Fibroblast of lung (primary cell): ENCODE measurements around the gene SLC5A5. TPM values are rescaled to one million over a fixed set of nuclear protein-coding genes. Genes with fewer than 3 reads are reported as not detected.

Source experiments
- DNase-seq, 2 donors: peaks; one replicate each; pipeline versions ENCODE4 v3.0.0 to v3.0.0-alpha.2; 2010; ENCODE audit warnings: low read depth in 2 of 2
- H2AFZ ChIP-seq: 2 replicates; pipeline ENCODE4 v1.5.1; 2012; ENCODE audit warnings: low read length, control low read depth, inconsistent platforms
- H3K27ac ChIP-seq: 2 replicates; pipeline ENCODE4 v1.5.1; 2011; ENCODE audit warnings: low read length, control low read depth; ENCODE audit not compliant: insufficient read depth
- H3K27me3 ChIP-seq: 2 replicates; pipeline ENCODE4 v1.5.1; 2011; ENCODE audit warnings: mild to moderate bottlenecking, low read length; ENCODE audit not compliant: control insufficient read depth, insufficient read depth
- H3K36me3 ChIP-seq: 2 replicates; pipeline ENCODE4 v1.5.1; 2011; ENCODE audit warnings: low read length; ENCODE audit not compliant: control insufficient read depth, insufficient read depth
- H3K4me1 ChIP-seq: 2 replicates; pipeline ENCODE4 v1.5.1; 2011; ENCODE audit warnings: low read length; ENCODE audit not compliant: control insufficient read depth, insufficient read depth; ENCODE audit errors: extremely low read depth
- H3K4me2 ChIP-seq: 2 replicates; pipeline ENCODE4 v1.5.1; 2011; ENCODE audit warnings: low read length, control low read depth; ENCODE audit not compliant: insufficient read depth; ENCODE audit errors: extremely low read depth
- H3K4me3 ChIP-seq, 4 experiments: fragments of 200-600 bp in 1 of 4; sonication (generic) in 1 of 4; replicated peaks in 1 of 4; 2 replicates each; pipeline ENCODE4 v1.5.1; 2011 to 2016; ENCODE audit warnings: low read length in 4 of 4, low read depth in 3 of 4, mild to moderate bottlenecking in 3 of 4, control low read depth in 2 of 4, inconsistent platforms in 1 of 4, mixed read lengths in 1 of 4; ENCODE audit not compliant: insufficient read depth in 1 of 4; ENCODE audit errors: control extremely low read depth in 1 of 4
- H3K79me2 ChIP-seq: 2 replicates; pipeline ENCODE4 v1.5.1; 2012; ENCODE audit warnings: mild to moderate bottlenecking, low read length, inconsistent platforms; ENCODE audit not compliant: control insufficient read depth, insufficient read depth
- H3K9ac ChIP-seq: 2 replicates; pipeline ENCODE4 v1.5.1; 2011; ENCODE audit warnings: mild to moderate bottlenecking, low read length, control low read depth; ENCODE audit not compliant: insufficient read depth
- H3K9me3 ChIP-seq: 2 replicates; pipeline ENCODE4 v1.5.1; 2012; ENCODE audit warnings: low read depth, low read length; ENCODE audit not compliant: control insufficient read depth, insufficient read depth
- H4K20me1 ChIP-seq: 2 replicates; pipeline ENCODE4 v1.5.1; 2011; ENCODE audit warnings: low read length; ENCODE audit not compliant: control insufficient read depth, insufficient read depth; ENCODE audit errors: extremely low read depth
- EZH2 ChIP-seq: IDR thresholded peaks from 2 replicates; pipeline ENCODE4 v1.5.1; 2012; ENCODE audit warnings: low read length, control low read depth, mild to moderate bottlenecking; ENCODE audit errors: missing control alignments
- polyA plus RNA-seq, 2 donors: library from polyadenylated mRNA; depleted of rRNA in 1 of 2; stranded (reverse) in 1 of 2; unstranded in 1 of 2; fragments of >200 nt; gene quantifications; 2 replicates each; pipeline ENCODE4 v1.2.1, GENCODE V29; 2011 to 2012; ENCODE audit warnings: missing spikeins in 1 of 2
- total RNA-seq: library from RNA; depleted of rRNA; stranded (reverse); fragments of >200 nt; gene quantifications from 2 replicates; pipeline ENCODE4 v1.2.1, GENCODE V29; 2014
- TF ChIP-seq, protein P1 (sequence below), 2 donors: IDR thresholded peaks in 1 of 2; conservative IDR thresholded peaks in 1 of 2; 1 replicate in 1 of 2; 2 replicates in 1 of 2; pipeline ENCODE4 v1.5.1; 2011 to 2012; ENCODE audit warnings: low read length in 2 of 2, control low read depth in 1 of 2, inconsistent platforms in 1 of 2, low read depth in 1 of 2, mild to moderate bottlenecking in 1 of 2

Gene SLC5A5
- total and polyA plus RNA-seq, 2 donors (not counting 1 experiment from before 2014, with no cell fraction given): not detected

DNA sequence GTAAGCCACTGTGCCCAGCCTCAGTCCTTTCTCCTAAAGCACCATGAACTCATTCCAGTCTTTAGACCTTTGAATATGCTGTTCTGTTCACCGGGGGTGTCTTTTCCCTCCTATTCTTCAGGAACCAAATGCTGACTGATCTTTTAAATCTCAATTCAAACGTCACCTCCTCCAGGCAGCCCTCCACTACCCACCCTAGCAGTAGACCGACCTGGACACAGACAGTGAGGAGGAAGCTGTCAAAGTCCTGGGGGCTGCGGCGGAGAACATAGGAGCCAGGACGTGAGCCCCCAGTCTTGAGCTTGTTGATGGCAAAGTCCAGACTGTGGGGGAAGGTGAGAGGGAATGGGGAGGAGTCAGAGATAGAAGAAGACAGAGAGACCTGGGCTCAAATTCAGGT lies 31.7 kb upstream of the SLC5A5 start:
- H3K9me3 ChIP-seq: no peaks in the 10 kb centered on the region
- H2AFZ ChIP-seq: no peak overlapping the region
- H3K4me1 ChIP-seq: peaks cover 2% of the 10 kb centered on the region
- DNase-seq: no peak
- TF ChIP-seq EZH2: no peak
- TF ChIP-seq, protein P1, sequence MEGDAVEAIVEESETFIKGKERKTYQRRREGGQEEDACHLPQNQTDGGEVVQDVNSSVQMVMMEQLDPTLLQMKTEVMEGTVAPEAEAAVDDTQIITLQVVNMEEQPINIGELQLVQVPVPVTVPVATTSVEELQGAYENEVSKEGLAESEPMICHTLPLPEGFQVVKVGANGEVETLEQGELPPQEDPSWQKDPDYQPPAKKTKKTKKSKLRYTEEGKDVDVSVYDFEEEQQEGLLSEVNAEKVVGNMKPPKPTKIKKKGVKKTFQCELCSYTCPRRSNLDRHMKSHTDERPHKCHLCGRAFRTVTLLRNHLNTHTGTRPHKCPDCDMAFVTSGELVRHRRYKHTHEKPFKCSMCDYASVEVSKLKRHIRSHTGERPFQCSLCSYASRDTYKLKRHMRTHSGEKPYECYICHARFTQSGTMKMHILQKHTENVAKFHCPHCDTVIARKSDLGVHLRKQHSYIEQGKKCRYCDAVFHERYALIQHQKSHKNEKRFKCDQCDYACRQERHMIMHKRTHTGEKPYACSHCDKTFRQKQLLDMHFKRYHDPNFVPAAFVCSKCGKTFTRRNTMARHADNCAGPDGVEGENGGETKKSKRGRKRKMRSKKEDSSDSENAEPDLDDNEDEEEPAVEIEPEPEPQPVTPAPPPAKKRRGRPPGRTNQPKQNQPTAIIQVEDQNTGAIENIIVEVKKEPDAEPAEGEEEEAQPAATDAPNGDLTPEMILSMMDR (conservative IDR thresholded peaks at IDR 0.05 in 1 of 2, IDR thresholded peaks at IDR 0.05 in 1 of 2; ENCODE audit: low read depth in 1 of 2, low read length in 2 of 2): no peak
- H3K27ac ChIP-seq: no peak overlapping the region
- no peaks in the 10 kb centered on the region for H3K36me3 ChIP-seq
- H3K9ac ChIP-seq: no peak overlapping the region
- H3K27me3 ChIP-seq: no peaks in the 10 kb centered on the region
- H3K4me2 ChIP-seq: no peak overlapping the region
- no peak overlapping the region for H3K4me3 ChIP-seq
- H4K20me1 ChIP-seq: no peaks in the 10 kb centered on the region
- no peaks in the 10 kb centered on the region for H3K79me2 ChIP-seq

- no peaks in the 10 kb centered on the region for H3K27me3 ChIP-seq
- no peaks in the 10 kb centered on the region for H3K36me3 ChIP-seq
- H3K79me2 ChIP-seq: no peaks in the 10 kb centered on the region
- DNase-seq: no peak
- H4K20me1 ChIP-seq: no peaks in the 10 kb centered on the region
- H3K9ac ChIP-seq: no peak overlapping the region
- no peaks in the 10 kb centered on the region for H3K9me3 ChIP-seq
- peaks cover 2% of the 10 kb centered on the region for H3K4me1 ChIP-seq
- H3K27ac ChIP-seq: no peak overlapping the region
- peak overlapping the region; percentile 59 for H3K4me2 ChIP-seq
- TF ChIP-seq, protein P1 (conservative IDR thresholded peaks at IDR 0.05 in 1 of 2, IDR thresholded peaks at IDR 0.05 in 1 of 2; ENCODE audit: low read depth in 1 of 2, low read length in 2 of 2): no peak
- no peak for TF ChIP-seq EZH2
- H3K4me3 ChIP-seq: peak overlapping the region in 2 of 4 experiments; percentile 28 to 30
- H2AFZ ChIP-seq: peak overlapping the region; percentile 57
Measured at GRCh38 chr19:17841371-17841809, 30.4 kb upstream of the SLC5A5 start.

GRCh38 chr19:17841810-17842662 lies 29.7 kb upstream of the SLC5A5 start:
- Histone ChIP-seq H3K27ac (no peak overlapping the region), H3K36me3 (no peaks in the 10 kb centered on the region), H3K79me2 (no peaks in the 10 kb centered on the region), H3K4me2 (peak overlapping the region; percentile 59), H3K27me3 (no peaks in the 10 kb centered on the region), H3K4me3 (peak overlapping the region; percentile 13 to 42 (median 22)), H3K4me1 (peaks cover 2% of the 10 kb centered on the region), H3K9ac (peak overlapping the region; percentile 16), H2AFZ (peak overlapping the region; percentile 62), H3K9me3 (no peaks in the 10 kb centered on the region), H4K20me1 (no peaks in the 10 kb centered on the region)
- DNase-seq: peak; percentile 70 to 83
- TF ChIP-seq, protein P1 (conservative IDR thresholded peaks at IDR 0.05 in 1 of 2, IDR thresholded peaks at IDR 0.05 in 1 of 2; ENCODE audit: low read depth in 1 of 2, low read length in 2 of 2): no peak
- no peak for TF ChIP-seq EZH2
